ENCODE measurements around the gene DGLUCY. TPM values are rescaled to one million over a fixed set of nuclear protein-coding genes. Genes with fewer than 3 reads are reported as not detected.
"Not testable (repeated sequence)": the region's sequence is repeated elsewhere in the genome, so short reads cannot be mapped to it uniquely, and the experiment has no call there.

DGLUCY gene
- total and polyA plus RNA-seq, 4 donors: 42.5 to 72.4 (median 51.1) TPM

GRCh38 chr14:91118511-91119068, 4.7 kb downstream of the DGLUCY start:
- WGBS (ENCODE audit: insufficient coverage): no CpG with 5 or more reads among the region's 2 CpGs
- H3K4me3 ChIP-seq (ENCODE audit: low read depth, low read length): no peak overlapping the region
- H3K27ac ChIP-seq (ENCODE audit: low read depth, low read length): no peak overlapping the region
- no peaks in the 10 kb centered on the region for H3K27me3 ChIP-seq (ENCODE audit: control insufficient read depth, insufficient read depth, low read length)
- peaks cover 28% of the 10 kb centered on the region for H3K4me1 ChIP-seq (ENCODE audit: control insufficient read depth, insufficient read depth, low read length)
- peaks cover 3% of the 10 kb centered on the region for H3K36me3 ChIP-seq (ENCODE audit: control insufficient read depth, insufficient read depth, low read length)
- DNase-seq (ENCODE audit: low read depth in 4 of 6, low spot score in 6 of 6): no peak
- no peaks in the 10 kb centered on the region for H3K9me3 ChIP-seq (ENCODE audit: control insufficient read depth, insufficient read depth, low read length)

GRCh38 chr14:91119556-91120311, 5.9 kb downstream of the DGLUCY start:
- DNase-seq (ENCODE audit: low read depth in 4 of 6, low spot score in 6 of 6): no peak
- H3K9me3 ChIP-seq (ENCODE audit: control insufficient read depth, insufficient read depth, low read length): no peaks in the 10 kb centered on the region
- 97% methylated on average over 5 of the region's 8 CpGs for WGBS (ENCODE audit: insufficient coverage)
- peaks cover 3% of the 10 kb centered on the region for H3K36me3 ChIP-seq (ENCODE audit: control insufficient read depth, insufficient read depth, low read length)
- H3K4me1 ChIP-seq (ENCODE audit: control insufficient read depth, insufficient read depth, low read length): peaks cover 16% of the 10 kb centered on the region
- H3K4me3 ChIP-seq (ENCODE audit: low read depth, low read length): no peak overlapping the region
- no peak overlapping the region for H3K27ac ChIP-seq (ENCODE audit: low read depth, low read length)
- no peaks in the 10 kb centered on the region for H3K27me3 ChIP-seq (ENCODE audit: control insufficient read depth, insufficient read depth, low read length)

DNA sequence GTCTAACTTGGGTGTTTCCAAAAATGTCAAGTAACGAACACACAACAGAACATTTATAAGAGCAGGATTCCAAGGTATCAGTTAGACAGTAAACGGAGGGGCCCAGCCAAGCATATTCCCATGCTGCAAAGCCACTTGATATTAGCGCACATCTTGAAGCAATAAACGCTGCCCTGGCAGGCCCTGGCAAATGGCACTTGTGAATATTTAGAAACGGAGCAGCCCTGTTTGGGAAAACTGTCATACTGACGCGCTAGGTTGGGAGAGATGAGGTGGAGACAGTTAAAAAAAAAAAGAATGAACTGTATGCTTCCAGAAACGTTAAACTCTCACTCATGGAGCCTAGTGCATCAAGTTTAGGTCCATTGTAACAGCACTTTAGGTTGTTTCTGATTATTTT, 9.3 kb downstream of the DGLUCY start:
- no peak overlapping the region for H3K27ac ChIP-seq (ENCODE audit: low read depth, low read length)
- 81% methylated on average over 7 of the region's 8 CpGs for WGBS (ENCODE audit: insufficient coverage)
- no peaks in the 10 kb centered on the region for H3K27me3 ChIP-seq (ENCODE audit: control insufficient read depth, insufficient read depth, low read length)
- H3K9me3 ChIP-seq (ENCODE audit: control insufficient read depth, insufficient read depth, low read length): no peaks in the 10 kb centered on the region
- no peak overlapping the region for H3K4me3 ChIP-seq (ENCODE audit: low read depth, low read length)
- no peak for DNase-seq (ENCODE audit: low read depth in 4 of 6, low spot score in 6 of 6)
- H3K36me3 ChIP-seq (ENCODE audit: control insufficient read depth, insufficient read depth, low read length): peaks cover 6% of the 10 kb centered on the region
- H3K4me1 ChIP-seq (ENCODE audit: control insufficient read depth, insufficient read depth, low read length): peaks cover 2% of the 10 kb centered on the region

DNA sequence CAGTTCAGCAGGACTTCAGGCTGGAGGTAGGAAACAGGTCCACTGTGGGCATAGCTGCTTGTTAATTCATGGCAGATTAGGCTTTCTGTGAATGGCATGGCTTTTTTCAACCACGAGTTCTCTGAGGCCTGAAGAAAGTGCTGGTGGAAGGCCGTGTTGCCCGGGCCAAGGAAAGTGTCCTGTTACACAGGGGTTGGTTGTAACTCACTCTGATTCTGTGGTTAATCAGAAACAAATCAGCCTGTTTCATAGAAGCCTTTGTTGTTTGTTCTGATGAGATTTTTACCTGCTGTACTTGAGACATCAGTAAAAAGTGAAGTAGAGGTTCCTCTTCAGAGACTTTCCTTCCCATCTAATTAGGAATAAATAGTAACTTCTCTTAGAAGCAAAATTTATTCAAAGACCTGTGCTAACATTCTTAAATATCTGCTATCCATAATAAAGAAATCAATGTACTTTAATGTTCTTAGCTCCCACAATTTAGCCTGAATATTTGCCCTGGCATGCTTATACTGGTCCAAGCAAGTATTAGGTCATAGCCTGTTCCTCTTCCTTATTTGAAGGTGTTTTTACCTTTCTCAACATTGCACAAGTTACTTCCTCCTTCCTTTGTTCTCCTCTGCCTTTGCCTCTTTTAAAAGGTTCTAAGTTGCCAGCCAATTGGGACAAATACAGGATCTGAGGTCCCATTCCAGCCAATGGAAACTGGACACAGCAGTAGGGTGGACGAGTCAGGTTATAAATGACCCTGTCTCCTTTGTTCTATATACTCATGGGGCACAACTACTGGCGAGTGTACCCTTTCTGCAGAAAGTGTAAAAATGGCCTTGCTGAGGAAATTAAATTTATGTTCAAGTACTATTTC, 10.8 kb downstream of the DGLUCY start:
- WGBS (ENCODE audit: insufficient coverage): 55% methylated on average over 2 of the region's 5 CpGs
- H3K4me1 ChIP-seq (ENCODE audit: control insufficient read depth, insufficient read depth, low read length); DNase-seq (ENCODE audit: low read depth in 4 of 6, low spot score in 6 of 6); H3K9me3 ChIP-seq (ENCODE audit: control insufficient read depth, insufficient read depth, low read length); H3K36me3 ChIP-seq (ENCODE audit: control insufficient read depth, insufficient read depth, low read length); H3K27me3 ChIP-seq (ENCODE audit: control insufficient read depth, insufficient read depth, low read length); H3K4me3 ChIP-seq (ENCODE audit: low read depth, low read length); H3K27ac ChIP-seq (ENCODE audit: low read depth, low read length): not testable (repeated sequence)

DNA sequence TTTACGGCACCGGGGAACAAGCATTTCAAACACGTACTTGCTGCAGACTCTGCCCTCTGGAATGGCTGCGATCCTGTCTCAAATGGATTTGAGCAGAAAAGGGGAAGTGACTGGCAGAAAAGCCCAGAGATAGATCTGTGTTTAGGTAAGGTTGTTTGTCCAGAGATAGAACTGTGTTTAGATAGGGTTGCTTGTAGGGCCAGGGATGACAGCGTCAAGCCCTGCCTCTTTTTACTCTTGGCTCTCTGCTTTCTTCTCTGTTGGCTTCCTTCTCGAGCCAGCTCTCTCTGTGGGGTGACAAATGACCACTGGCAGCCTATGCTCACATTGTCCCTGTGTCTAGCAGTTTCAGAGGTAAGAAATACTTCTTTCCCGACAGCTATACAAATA, 11.4 kb downstream of the DGLUCY start:
- H3K9me3 ChIP-seq (ENCODE audit: control insufficient read depth, insufficient read depth, low read length): no peaks in the 10 kb centered on the region
- H3K27me3 ChIP-seq (ENCODE audit: control insufficient read depth, insufficient read depth, low read length): no peaks in the 10 kb centered on the region
- peaks cover 2% of the 10 kb centered on the region for H3K4me1 ChIP-seq (ENCODE audit: control insufficient read depth, insufficient read depth, low read length)
- peaks cover 6% of the 10 kb centered on the region for H3K36me3 ChIP-seq (ENCODE audit: control insufficient read depth, insufficient read depth, low read length)
- no peak overlapping the region for H3K27ac ChIP-seq (ENCODE audit: low read depth, low read length)
- no peak overlapping the region for H3K4me3 ChIP-seq (ENCODE audit: low read depth, low read length)
- 84% methylated on average over 7 of the region's 7 CpGs for WGBS (ENCODE audit: insufficient coverage)
- no peak for DNase-seq (ENCODE audit: low read depth in 4 of 6, low spot score in 6 of 6)

DNA sequence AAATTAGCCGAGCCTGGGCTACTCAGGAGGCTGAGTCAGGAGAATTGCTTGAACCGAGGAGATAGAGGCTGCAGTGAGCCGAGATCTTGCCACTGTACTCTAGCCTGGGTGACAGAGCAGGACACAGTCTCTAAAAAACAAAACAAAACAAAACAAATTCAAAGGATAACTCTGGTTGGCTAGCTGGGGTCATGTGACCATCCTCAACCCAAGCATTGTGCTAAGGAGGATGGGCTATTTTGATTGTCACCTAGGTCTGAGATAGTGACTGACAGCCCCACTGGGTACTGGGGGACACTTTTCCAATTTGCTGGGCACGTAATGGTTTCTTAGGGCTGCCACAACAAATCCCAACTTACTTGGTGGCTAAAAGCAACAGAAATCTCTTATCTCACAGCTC, 11.9 kb downstream of the DGLUCY start:
- Histone ChIP-seq H3K9me3 (ENCODE audit: control insufficient read depth, insufficient read depth, low read length) (no peaks in the 10 kb centered on the region), H3K4me1 (ENCODE audit: control insufficient read depth, insufficient read depth, low read length) (peaks cover 2% of the 10 kb centered on the region), H3K27me3 (ENCODE audit: control insufficient read depth, insufficient read depth, low read length) (no peaks in the 10 kb centered on the region), H3K4me3 (ENCODE audit: low read depth, low read length) (no peak overlapping the region), H3K27ac (ENCODE audit: low read depth, low read length) (no peak overlapping the region), H3K36me3 (ENCODE audit: control insufficient read depth, insufficient read depth, low read length) (peaks cover 6% of the 10 kb centered on the region)
- no peak for DNase-seq (ENCODE audit: low read depth in 4 of 6, low spot score in 6 of 6)
- WGBS (ENCODE audit: insufficient coverage): no CpG with 5 or more reads among the region's 4 CpGs

DNA sequence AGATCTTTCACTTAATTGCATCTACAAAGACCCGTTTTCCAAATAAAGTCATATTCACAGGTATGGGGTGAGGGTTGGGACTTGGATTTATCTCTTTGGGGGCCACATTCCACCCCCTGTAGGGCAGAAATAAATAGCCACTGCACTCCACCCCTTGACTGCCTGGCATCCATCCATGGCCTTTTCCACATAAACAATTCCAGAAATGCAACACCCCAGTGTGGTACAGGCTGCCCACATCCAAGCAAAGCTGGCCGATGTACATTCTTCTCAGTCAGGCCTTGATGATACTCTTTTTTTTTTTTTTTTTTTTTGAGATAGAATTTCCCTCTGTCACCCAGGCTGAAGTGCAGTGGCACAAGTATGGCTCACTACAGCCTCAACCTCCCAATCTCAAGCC, 12.9 kb downstream of the DGLUCY start:
- H3K4me1 ChIP-seq (ENCODE audit: control insufficient read depth, insufficient read depth, low read length): peaks cover 2% of the 10 kb centered on the region

DNA sequence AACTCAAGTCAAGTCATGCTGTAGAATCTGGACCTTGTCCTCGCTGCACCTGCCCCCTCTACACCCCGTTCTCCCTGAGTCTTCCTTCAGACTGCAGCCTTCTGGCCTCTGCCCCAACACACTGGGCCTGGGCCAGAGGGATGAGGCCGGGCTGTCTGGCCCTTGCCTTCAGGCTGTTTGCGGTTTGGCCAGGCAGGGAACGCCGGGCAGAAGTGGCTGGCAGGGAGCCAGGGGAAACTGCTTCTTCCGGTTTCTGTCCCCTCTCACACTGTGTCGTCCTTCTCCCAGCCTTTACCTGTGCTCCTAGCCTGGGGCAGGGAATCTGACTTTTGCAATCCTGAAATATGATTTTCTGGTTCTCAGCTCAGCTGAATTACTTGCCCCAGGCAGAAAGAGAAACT, 13.5 kb downstream of the DGLUCY start:
- DNase-seq (ENCODE audit: low read depth in 4 of 6, low spot score in 6 of 6): no peak
- no peak overlapping the region for H3K27ac ChIP-seq (ENCODE audit: low read depth, low read length)

More for the DNA sequence above, 12.9 kb downstream of the DGLUCY start:
- H3K27ac ChIP-seq (ENCODE audit: low read depth, low read length): no peak overlapping the region
- WGBS (ENCODE audit: insufficient coverage): no CpG with 5 or more reads among the region's 2 CpGs
- no peak overlapping the region for H3K4me3 ChIP-seq (ENCODE audit: low read depth, low read length)
- peaks cover 5% of the 10 kb centered on the region for H3K36me3 ChIP-seq (ENCODE audit: control insufficient read depth, insufficient read depth, low read length)
- no peaks in the 10 kb centered on the region for H3K9me3 ChIP-seq (ENCODE audit: control insufficient read depth, insufficient read depth, low read length)
- H3K27me3 ChIP-seq (ENCODE audit: control insufficient read depth, insufficient read depth, low read length): no peaks in the 10 kb centered on the region
- no peak for DNase-seq (ENCODE audit: low read depth in 4 of 6, low spot score in 6 of 6)

DNA sequence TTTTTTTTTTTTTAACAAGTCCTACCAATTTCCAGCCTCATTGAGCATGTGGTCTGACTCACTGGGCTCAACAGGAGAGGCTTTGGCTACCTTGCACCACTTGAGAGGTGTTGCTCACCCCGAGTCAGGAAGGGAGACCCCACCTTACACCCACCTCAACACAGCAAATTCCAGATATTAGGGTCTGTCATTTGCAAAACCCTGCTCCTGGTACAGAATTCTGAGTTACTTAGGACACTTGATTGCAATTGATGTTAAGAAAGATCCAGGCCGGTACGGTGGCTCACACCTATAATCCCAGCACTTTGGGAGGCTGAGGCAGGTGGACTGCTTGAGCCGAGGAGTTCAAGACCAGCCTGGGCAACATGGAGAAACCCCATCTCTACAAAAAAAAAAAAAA, 14.1 kb downstream of the DGLUCY start:
- Histone ChIP-seq H3K4me1 (ENCODE audit: control insufficient read depth, insufficient read depth, low read length) (peaks cover 2% of the 10 kb centered on the region), H3K9me3 (ENCODE audit: control insufficient read depth, insufficient read depth, low read length) (no peaks in the 10 kb centered on the region), H3K4me3 (ENCODE audit: low read depth, low read length) (no peak overlapping the region), H3K27ac (ENCODE audit: low read depth, low read length) (no peak overlapping the region), H3K27me3 (ENCODE audit: control insufficient read depth, insufficient read depth, low read length) (no peaks in the 10 kb centered on the region), H3K36me3 (ENCODE audit: control insufficient read depth, insufficient read depth, low read length) (peaks cover 12% of the 10 kb centered on the region)
- 100% methylated on average over 1 of the region's 4 CpGs for WGBS (ENCODE audit: insufficient coverage)
- no peak for DNase-seq (ENCODE audit: low read depth in 4 of 6, low spot score in 6 of 6)

More for the DNA sequence above, 13.5 kb downstream of the DGLUCY start:
- Histone ChIP-seq H3K4me1 (ENCODE audit: control insufficient read depth, insufficient read depth, low read length) (peaks cover 2% of the 10 kb centered on the region), H3K36me3 (ENCODE audit: control insufficient read depth, insufficient read depth, low read length) (peaks cover 9% of the 10 kb centered on the region), H3K27me3 (ENCODE audit: control insufficient read depth, insufficient read depth, low read length) (no peaks in the 10 kb centered on the region), H3K4me3 (ENCODE audit: low read depth, low read length) (no peak overlapping the region), H3K9me3 (ENCODE audit: control insufficient read depth, insufficient read depth, low read length) (no peaks in the 10 kb centered on the region)
- WGBS (ENCODE audit: insufficient coverage): 77% methylated on average over 8 of the region's 8 CpGs

Measured in spinal cord (tissue), 10 donors.